Cardiac septum (tissue), 1 donor: ENCODE results near the gene BMP8B. TPM values are rescaled to one million over a fixed set of nuclear protein-coding genes. Genes with fewer than 3 reads are reported as not detected.
"Not testable (repeated sequence)": the region's sequence is repeated elsewhere in the genome, so short reads cannot be mapped to it uniquely, and the experiment has no call there.

Experiments
- DNase-seq: peaks from one replicate; pipeline ENCODE4 v3.0.0-alpha.2; 2020; ENCODE audit warnings: low spot score
- intact Hi-C: fragments of 100-400 bp; cut with DNase I; formaldehyde crosslinking; loops from one replicate; pipeline ENCODE4 v1.14.0; 2022
- total RNA-seq: library from RNA; stranded (reverse); fragmentation: NEBNext Ultra II Directional; extraction: Animal tissue kit (Norgen Biotek cat#: 25700); gene quantifications from one replicate; pipeline ENCODE4 v1.2.1, GENCODE V29; 2021
- donor health status: DM: no; HTN: no; CAD: no.

The BMP8B gene
- total RNA-seq, 1 donor from 2014 or later, result 0.62 TPM

- intact Hi-C loops, result loop anchor here (5.0 kb wide), 1 partner anchor 215 kb away; no protein-coding TSS in a partner anchor
- not testable (repeated sequence) for DNase-seq
These were observed 28.6 kb upstream of the BMP8B start for GRCh38 chr1:39817091-39817932.

- intact Hi-C loops, result loop anchor here (5.0 kb wide), 1 partner anchor 216 kb away; no protein-coding TSS in a partner anchor
These were observed 27.9 kb upstream of the BMP8B start for GRCh38 chr1:39816415-39817090.

GRCh38 chr1:39812913-39813312 is 24.2 kb upstream of the BMP8B start:
- intact Hi-C loops, result no loop called here
- no peak for DNase-seq

More at GRCh38 chr1:39816415-39817090, 27.9 kb upstream of the BMP8B start:
- DNase-seq, result no peak

- DNase-seq, result no peak
- intact Hi-C loops, result no loop called here
These were observed 20.3 kb upstream of the BMP8B start for GRCh38 chr1:39808784-39809517.

GRCh38 chr1:39805385-39805784 is 16.7 kb upstream of the BMP8B start:
- intact Hi-C loops, result no loop called here
- DNase-seq, result no peak

- DNase-seq, result peak; percentile 46
- intact Hi-C loops, result no loop called here
These were observed 14.0 kb upstream of the BMP8B start for GRCh38 chr1:39802496-39803260.

- peak; percentile 7 for DNase-seq
- intact Hi-C loops, result no loop called here
These were observed 11.8 kb upstream of the BMP8B start for GRCh38 chr1:39800471-39800835.

- intact Hi-C loops, result loop anchor here (5.0 kb wide), 1 partner anchor 193 kb away; no protein-coding TSS in a partner anchor
These were observed 11.3 kb upstream of the BMP8B start for GRCh38 chr1:39799770-39800470.

GRCh38 chr1:39798859-39799769 is 10.4 kb upstream of the BMP8B start:
- DNase-seq, result peak; percentile 91
- intact Hi-C loops, result loop anchor here (5.0 kb wide), 1 partner anchor 192 kb away; no protein-coding TSS in a partner anchor

More at GRCh38 chr1:39799770-39800470, 11.3 kb upstream of the BMP8B start:
- peak; percentile 90 for DNase-seq

GRCh38 chr1:39795651-39796050 is 7.0 kb upstream of the BMP8B start:
- intact Hi-C loops, result loop anchor here (5.0 kb wide), 1 partner anchor 188 kb away; no protein-coding TSS in a partner anchor
- DNase-seq, result peak; percentile 43

- intact Hi-C loops, result no loop called here
- no peak for DNase-seq
These were observed 3.2 kb upstream of the BMP8B start for GRCh38 chr1:39791838-39792237.

- no peak for DNase-seq
- intact Hi-C loops, result no loop called here
These were observed 976 bp upstream of the BMP8B start for GRCh38 chr1:39789571-39790110.

- no peak for DNase-seq
- intact Hi-C loops, result no loop called here
These were observed 273 bp downstream of the BMP8B start for GRCh38 chr1:39788426-39788757.

- DNase-seq, intact Hi-C loops: not testable (repeated sequence)
These were observed 701 bp downstream of the BMP8B start for GRCh38 chr1:39787964-39788363.

- intact Hi-C loops, result no loop called here
- no peak for DNase-seq
These were observed 1.2 kb downstream of the BMP8B start for GRCh38 chr1:39787468-39787867.

- intact Hi-C loops, DNase-seq: not testable (repeated sequence)
These were observed 1.6 kb downstream of the BMP8B start for GRCh38 chr1:39787108-39787375.

GRCh38 chr1:39786303-39787107 is 2.2 kb downstream of the BMP8B start:
- DNase-seq, intact Hi-C loops: not testable (repeated sequence)
